H54 (cell line): ENCODE measurements around the gene UBA3.

Source experiments
- DNase-seq: peaks from one replicate; pipeline ENCODE4 v3.0.0; 2011; ENCODE audit warnings: low spot score, mixed read lengths; ENCODE audit not compliant: insufficient read length
- FAIRE-seq: peaks from 3 replicates; lab custom pipeline; 2011; peaks lifted over from hg19 to GRCh38; lab: Jason Lieb, UNC
- POLR2A ChIP-seq: IDR thresholded peaks from 2 replicates; pipeline ENCODE4 v1.6.1; 2011; ENCODE audit warnings: low read depth, mild to moderate bottlenecking, low read length

The UBA3 gene

DNA sequence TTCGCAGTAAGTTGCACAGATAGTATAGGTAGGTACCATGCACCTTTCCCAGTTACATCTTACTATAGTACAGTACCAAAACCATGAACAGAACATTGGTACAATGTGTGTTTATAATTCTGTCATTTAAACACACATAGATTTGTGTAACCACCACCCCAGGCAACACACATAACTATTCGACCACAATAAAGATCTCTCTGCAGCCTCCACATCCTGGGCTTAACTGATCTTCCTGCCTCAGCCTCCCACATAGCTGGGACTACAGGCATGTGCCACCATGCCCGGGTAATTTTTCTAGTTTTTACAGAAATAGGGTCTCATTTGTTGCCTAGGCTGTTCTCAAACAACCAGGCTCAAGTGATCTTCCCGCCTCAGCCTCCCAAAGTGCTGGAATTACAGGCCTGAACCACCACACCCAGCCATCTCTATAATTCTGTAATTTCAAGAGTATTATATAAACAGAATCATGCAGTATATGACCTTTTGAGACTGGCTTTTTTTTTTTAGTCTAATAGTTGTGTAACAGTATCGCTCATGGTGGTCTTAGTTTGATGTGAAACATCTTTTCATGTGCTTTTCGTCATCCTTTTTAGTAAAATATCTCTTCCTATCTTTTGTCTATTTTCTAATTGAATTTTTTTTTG lies 14.7 kb downstream of the UBA3 start:
- TF ChIP-seq POLR2A, result no peak
- DNase-seq (no peak), FAIRE-seq (no peak)

DNA sequence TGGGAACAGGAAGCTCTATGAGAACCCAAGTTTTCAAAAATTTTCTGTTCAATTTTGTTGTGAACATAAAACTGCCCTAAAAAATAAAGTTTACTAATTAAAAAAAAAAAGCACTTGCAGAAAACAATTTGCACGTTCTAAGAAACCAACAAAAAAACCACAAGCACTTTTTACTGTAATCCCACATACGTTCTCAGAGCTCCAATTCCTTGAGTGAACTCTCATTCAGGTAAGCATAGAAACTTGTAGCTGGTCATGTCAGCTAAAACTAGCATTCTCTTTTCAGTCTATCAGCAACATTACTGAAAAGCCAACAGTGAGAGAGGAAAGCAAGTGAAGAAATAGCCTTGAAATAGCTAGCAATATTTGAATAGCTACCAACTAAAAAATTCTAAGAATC lies 16.5 kb downstream of the UBA3 start:
- no peak for FAIRE-seq
- no peak for DNase-seq
- no peak for TF ChIP-seq POLR2A

GRCh38 chr3:69059688-69060087 lies 20.5 kb downstream of the UBA3 start:
- TF ChIP-seq POLR2A, result no peak
- FAIRE-seq (no peak), DNase-seq (no peak)

DNA sequence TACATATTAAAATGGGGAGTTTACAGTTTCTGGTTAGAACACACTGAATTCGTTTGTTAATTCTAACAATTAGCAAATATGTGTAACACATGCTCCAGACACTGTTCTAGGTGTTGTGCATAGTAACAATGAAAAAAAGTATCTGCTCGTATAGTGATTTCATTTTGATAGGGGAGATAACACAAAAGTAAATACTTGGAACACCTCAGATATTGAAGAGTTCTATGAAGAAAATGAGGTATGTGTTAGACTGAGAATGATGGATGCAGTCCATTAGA lies 21.3 kb downstream of the UBA3 start:
- FAIRE-seq (no peak), DNase-seq (no peak)
- TF ChIP-seq POLR2A, result no peak

DNA sequence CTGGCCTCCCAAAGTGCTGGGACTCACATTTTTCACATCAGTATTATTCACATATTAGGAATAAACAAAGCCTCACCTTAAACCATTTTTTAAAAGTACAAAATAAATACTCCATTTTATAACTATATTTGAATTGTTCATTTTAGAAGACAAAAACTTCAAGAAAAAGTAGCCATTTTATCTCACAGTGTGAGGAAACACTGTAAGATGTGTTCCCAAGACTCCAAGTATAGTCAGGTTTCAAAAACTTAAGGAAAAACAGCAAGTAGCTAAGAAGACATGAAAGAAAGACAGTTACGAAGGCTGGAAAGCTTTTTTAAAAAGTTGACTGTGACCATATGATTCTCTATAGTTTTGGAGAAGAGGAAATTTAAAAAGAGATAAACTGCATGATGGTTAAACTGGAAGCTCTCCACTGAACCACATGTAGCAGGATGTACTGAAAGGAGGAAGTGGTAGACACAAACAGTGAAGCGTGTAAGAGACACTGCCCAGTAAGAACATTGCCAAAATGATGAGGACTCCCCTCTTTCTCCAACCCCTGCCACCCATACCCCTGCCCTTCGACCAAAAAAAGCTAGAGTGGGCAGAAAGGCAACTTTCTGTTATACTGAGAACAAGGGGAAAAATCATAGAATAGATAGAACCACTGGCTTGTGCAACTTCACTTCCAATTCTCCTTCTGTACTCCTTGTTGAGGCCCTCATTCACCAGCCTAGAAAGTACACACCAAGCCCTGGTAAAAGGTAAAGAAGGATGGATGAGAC lies 21.8 kb downstream of the UBA3 start:
- FAIRE-seq (no peak), DNase-seq (no peak)
- TF ChIP-seq POLR2A, result no peak

DNA sequence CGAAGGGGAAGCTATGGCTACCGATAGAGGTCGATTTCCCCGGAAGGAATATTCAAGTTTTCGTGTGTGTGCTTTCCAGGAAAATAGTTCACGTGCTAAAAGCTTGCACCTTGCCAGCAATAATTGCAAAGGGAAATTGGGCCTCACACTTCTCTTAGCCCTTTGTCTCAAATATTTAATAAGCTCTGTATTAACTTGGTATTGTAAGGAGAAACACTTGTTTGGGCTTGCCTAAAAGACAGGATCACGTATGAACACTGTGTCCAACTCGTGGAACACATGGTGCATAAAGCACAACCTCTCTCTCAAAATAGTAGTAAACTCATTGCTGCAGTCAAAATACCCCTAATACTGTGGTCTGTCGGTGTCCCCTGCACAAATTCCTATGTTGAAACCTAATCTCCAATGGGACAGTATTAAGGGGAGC lies 27.7 kb downstream of the UBA3 start:
- no peak for TF ChIP-seq POLR2A
- no peak for FAIRE-seq
- no peak for DNase-seq

DNA sequence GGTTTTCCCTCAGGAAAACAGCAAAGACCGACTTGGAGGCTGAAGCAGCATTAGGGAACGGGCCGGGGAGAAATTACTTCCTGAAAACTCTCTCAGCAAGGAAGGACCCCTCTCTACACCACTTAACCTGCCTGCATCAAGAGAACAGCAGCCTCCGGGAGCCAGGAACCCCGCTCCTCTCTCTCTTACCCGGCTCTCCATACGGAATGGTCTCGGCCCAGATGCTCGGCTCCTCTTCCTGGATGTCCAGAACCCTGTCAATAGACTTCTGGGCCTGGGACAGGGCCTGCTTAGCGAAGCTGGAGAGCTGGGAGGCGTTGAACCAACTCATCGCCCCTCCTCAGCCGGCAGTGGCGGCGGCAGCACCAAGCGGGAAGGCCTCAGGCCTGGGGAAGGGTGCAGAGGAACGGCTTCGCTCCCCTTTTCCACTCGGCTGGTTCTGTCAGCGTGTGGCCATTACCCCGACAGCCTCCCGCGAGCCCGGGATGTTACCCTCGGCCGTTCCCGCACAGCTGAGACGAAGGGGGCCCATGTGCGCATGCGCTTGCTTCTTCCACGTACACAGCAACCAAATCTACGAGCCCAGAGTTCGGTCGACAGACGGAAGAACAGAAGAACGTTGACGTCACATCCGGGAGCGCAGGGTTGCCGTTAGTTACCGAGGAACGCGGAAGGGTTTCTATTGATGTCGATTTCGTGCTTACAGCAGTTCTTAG lies 28.3 kb downstream of the UBA3 start, which contains the start of gene TMF1:
TMF1 (minus strand) TSS at position 578 of the 716 bp plus-strand sequence; CDS start at position 331, 247 bp downstream.
- TF ChIP-seq POLR2A, result peak; percentile 89
- FAIRE-seq (peak; percentile 100), DNase-seq (peak; percentile 82)

DNA sequence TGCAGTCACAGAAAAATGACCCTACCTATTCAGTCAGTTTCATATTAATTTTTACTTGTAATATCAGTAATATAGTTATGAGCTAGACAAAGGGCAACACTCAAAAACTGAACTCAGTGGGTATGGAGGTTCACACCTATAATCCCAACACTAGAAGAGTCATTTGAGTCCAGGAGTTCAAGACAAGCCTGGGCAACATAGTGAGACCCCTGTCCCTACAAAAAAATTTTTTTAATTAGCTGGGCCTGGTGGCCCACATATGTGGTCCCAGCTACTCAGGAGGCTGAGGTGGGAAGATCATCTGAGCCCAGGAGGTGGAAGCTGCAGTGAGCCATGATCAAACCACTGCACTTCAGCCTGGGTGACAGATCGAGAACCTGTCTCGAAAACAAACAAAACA lies 31.2 kb downstream of the UBA3 start:
- FAIRE-seq, result no peak
- DNase-seq, result no peak
- no peak for TF ChIP-seq POLR2A

GRCh38 chr3:69044608-69045007 lies 35.6 kb downstream of the UBA3 start:
- TF ChIP-seq POLR2A, result no peak
- FAIRE-seq (no peak), DNase-seq (no peak)

GRCh38 chr3:69033470-69033869 lies 46.7 kb downstream of the UBA3 start:
- FAIRE-seq, result peak; percentile 95
- peak; percentile 30 for DNase-seq
- no peak for TF ChIP-seq POLR2A

- no peak for FAIRE-seq
- no peak for TF ChIP-seq POLR2A
- DNase-seq, result no peak
These were observed 47.4 kb downstream of the UBA3 start for GRCh38 chr3:69032737-69033136.

DNA sequence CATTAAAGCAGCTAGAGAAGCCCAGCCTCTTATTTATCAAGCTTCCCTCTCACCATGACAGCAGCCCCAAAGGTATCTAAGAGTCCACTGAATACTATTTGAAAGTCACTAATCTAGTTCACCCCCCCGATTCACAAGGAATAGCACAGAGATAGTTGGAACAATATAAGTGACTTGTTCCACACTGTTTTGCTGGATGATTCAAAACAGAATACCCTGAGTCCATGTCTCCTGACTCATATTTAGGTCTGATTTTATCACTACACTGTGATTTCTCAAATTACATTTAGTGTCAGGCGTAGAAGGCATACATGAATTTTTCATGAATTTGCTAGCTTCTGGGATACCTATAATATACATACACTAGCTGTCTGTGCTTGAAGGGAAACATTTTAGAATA lies 48.0 kb downstream of the UBA3 start:
- TF ChIP-seq POLR2A, result no peak
- FAIRE-seq, result peak; percentile 93

GRCh38 chr3:69031635-69032034 lies 48.5 kb downstream of the UBA3 start:
- TF ChIP-seq POLR2A, result no peak
- no peak for DNase-seq
- FAIRE-seq, result no peak

More for the DNA sequence above, 48.0 kb downstream of the UBA3 start:
- no peak for DNase-seq

- no peak for DNase-seq
- TF ChIP-seq POLR2A, result no peak
- FAIRE-seq, result no peak
These were observed 59.3 kb downstream of the UBA3 start for GRCh38 chr3:69020857-69021256.
